ENCODE measurements around the gene ACOXL. TPM values are rescaled to one million over a fixed set of nuclear protein-coding genes. Genes with fewer than 3 reads are reported as not detected.

Gene ACOXL
- total and polyA plus RNA-seq, 2 donors (not counting 3 experiments of a cell fraction or from before 2014, with no cell fraction given), result not detected

DNA sequence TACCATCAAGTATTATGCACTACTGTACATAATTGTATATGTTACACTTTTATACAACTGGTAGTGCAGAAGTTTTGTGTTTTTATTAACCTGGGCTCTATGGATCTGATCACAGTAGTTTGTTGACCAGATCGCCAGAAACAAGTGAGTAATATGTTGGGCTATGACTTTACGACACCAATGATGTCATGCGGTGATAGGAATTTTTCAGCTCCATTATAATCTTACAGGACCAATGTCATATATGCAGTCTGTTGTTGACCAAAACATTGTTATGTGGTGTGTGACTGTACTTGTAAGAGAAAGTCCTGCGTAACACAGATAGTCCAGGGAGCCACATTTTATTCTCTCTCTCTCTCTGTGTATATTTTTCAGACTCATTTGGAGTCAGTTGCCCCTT is 4.5 kb upstream of the ACOXL start:
- ChIA-PET POLR2A (no interaction called here), CTCF (interaction anchor here (1.0 kb wide), 1 partner anchor 29 kb away, joined by 3 read pairs; no protein-coding TSS in a partner anchor)
- H3K4me3 ChIP-seq (replicated peaks in 1 of 3; ENCODE audit: insufficient read depth in 1 of 3, low read depth in 1 of 3, low read length in 3 of 3), result no peak overlapping the region
- no peaks in the 10 kb centered on the region for H3K36me3 ChIP-seq (ENCODE audit: control insufficient read depth in 2 of 2, extremely low read depth in 1 of 2, insufficient read depth in 2 of 2, low read length in 2 of 2)
- TF ChIP-seq MYC (IDR thresholded peaks at IDR 0.05; ENCODE audit: low read depth, low read length) (no peak), POLR2AphosphoS5 (IDR thresholded peaks at IDR 0.05; ENCODE audit: insufficient read depth, low read depth, low read length) (no peak), FOS (IDR thresholded peaks at IDR 0.05; ENCODE audit: borderline replicate concordance, insufficient read depth, low read length) (no peak), EZH2 (IDR thresholded peaks at IDR 0.05; ENCODE audit: borderline replicate concordance, low read depth, low read length, severe bottlenecking) (no peak)
- TF ChIP-seq, protein P1, sequence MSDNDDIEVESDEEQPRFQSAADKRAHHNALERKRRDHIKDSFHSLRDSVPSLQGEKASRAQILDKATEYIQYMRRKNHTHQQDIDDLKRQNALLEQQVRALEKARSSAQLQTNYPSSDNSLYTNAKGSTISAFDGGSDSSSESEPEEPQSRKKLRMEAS (IDR thresholded peaks at IDR 0.05; ENCODE audit: insufficient read depth, insufficient read length), result no peak
- TF ChIP-seq, protein P2, sequence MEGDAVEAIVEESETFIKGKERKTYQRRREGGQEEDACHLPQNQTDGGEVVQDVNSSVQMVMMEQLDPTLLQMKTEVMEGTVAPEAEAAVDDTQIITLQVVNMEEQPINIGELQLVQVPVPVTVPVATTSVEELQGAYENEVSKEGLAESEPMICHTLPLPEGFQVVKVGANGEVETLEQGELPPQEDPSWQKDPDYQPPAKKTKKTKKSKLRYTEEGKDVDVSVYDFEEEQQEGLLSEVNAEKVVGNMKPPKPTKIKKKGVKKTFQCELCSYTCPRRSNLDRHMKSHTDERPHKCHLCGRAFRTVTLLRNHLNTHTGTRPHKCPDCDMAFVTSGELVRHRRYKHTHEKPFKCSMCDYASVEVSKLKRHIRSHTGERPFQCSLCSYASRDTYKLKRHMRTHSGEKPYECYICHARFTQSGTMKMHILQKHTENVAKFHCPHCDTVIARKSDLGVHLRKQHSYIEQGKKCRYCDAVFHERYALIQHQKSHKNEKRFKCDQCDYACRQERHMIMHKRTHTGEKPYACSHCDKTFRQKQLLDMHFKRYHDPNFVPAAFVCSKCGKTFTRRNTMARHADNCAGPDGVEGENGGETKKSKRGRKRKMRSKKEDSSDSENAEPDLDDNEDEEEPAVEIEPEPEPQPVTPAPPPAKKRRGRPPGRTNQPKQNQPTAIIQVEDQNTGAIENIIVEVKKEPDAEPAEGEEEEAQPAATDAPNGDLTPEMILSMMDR (IDR thresholded peaks at IDR 0.05; ENCODE audit: extremely low read depth in 1 of 2, insufficient read depth in 1 of 2, low read depth in 1 of 2, low read length in 2 of 2), result no peak
- H3K27me3 ChIP-seq (ENCODE audit: control insufficient read depth in 2 of 2, insufficient read depth in 2 of 2, low read length in 2 of 2), result peaks cover 47 to 56% of the 10 kb centered on the region in 2 experiments
- no peaks in the 10 kb centered on the region for H3K9me1 ChIP-seq (replicated peaks; ENCODE audit: control insufficient read depth, extremely low read depth, insufficient read depth, low read length)
- no peaks in the 10 kb centered on the region for H3K9me3 ChIP-seq (replicated peaks; ENCODE audit: control insufficient read depth, insufficient read depth, low read length)
- H3K4me1 ChIP-seq (ENCODE audit: control insufficient read depth, extremely low read depth, insufficient read depth, low read length), result no peaks in the 10 kb centered on the region
- dilution Hi-C loops (cut with MboI; ENCODE audit: extremely low pct_ligation_motif_present, low sequenced_read_pairs) (no loop called here), intact Hi-C loops (cut with micrococcal nuclease) (no loop called here)
- DNase-seq (ENCODE audit: low read depth, low spot score) (no peak), FAIRE-seq (no peak)
- no peaks in the 10 kb centered on the region for H3K79me2 ChIP-seq (ENCODE audit: control insufficient read depth, insufficient read depth, low read length)
- H3K9ac ChIP-seq (replicated peaks; ENCODE audit: extremely low read depth, insufficient read depth, low read length), result no peak overlapping the region
- no peak overlapping the region for H3K4me2 ChIP-seq (ENCODE audit: insufficient read depth, low read length)
- BruUV-seq (replicated peaks), result no TSS peak
- H2AFZ ChIP-seq (ENCODE audit: low read depth, low read length), result no peak overlapping the region
- H4K20me1 ChIP-seq (replicated peaks; ENCODE audit: control insufficient read depth, extremely low read depth, insufficient read depth, low read length), result no peaks in the 10 kb centered on the region
- no peak overlapping the region for H3K27ac ChIP-seq (ENCODE audit: insufficient read depth, low read depth, low read length)
